Lung (tissue), 12 donors: ENCODE measurements around the gene TUBB4B. TPM values are rescaled to one million over a fixed set of nuclear protein-coding genes. Genes with fewer than 3 reads are reported as not detected.

Source experiments
- ATAC-seq: fragments of 200-7000 bp; cut with Tn5 transposase; one replicate; pipeline ENCODE4 v1.9.1; 2020; ENCODE audit warnings: moderate number of reproducible peaks; ENCODE audit not compliant: insufficient read depth, low FRiP score
- DNase-seq, 3 donors: peaks; one replicate each; pipeline ENCODE4 v3.0.0-alpha.2; 2013 to 2017
- H3K27ac ChIP-seq, 2 donors: one replicate each; pipeline ENCODE4 v1.5.1; 2013; ENCODE audit warnings: mild to moderate bottlenecking in 2 of 2, moderate library complexity in 2 of 2, control low read depth in 1 of 2, inconsistent platforms in 1 of 2, low read depth in 1 of 2, low read length in 1 of 2
- H3K27me3 ChIP-seq, 3 donors: one replicate each; pipeline ENCODE4 v1.5.1; 2013; ENCODE audit warnings: low read length in 2 of 3; ENCODE audit not compliant: control insufficient read depth in 3 of 3, insufficient read depth in 3 of 3
- H3K36me3 ChIP-seq, 4 donors: one replicate each; pipeline ENCODE4 v1.5.1; 2013; ENCODE audit warnings: low read length in 4 of 4, mild to moderate bottlenecking in 1 of 4, moderate library complexity in 1 of 4; ENCODE audit not compliant: control insufficient read depth in 4 of 4, insufficient read depth in 4 of 4
- H3K4me1 ChIP-seq, 5 donors: one replicate each; pipeline ENCODE4 v1.5.1; 2013; ENCODE audit warnings: low read length in 5 of 5, mild to moderate bottlenecking in 2 of 5, moderate library complexity in 1 of 5; ENCODE audit not compliant: control insufficient read depth in 5 of 5, insufficient read depth in 5 of 5
- H3K4me3 ChIP-seq: one replicate; pipeline ENCODE4 v1.5.1; 2013; ENCODE audit warnings: mild to moderate bottlenecking, control low read depth, moderate library complexity
- H3K9ac ChIP-seq, 2 donors: one replicate each; pipeline ENCODE4 v1.5.1; 2013; ENCODE audit warnings: low read length in 2 of 2, control low read depth in 1 of 2; ENCODE audit not compliant: insufficient read depth in 1 of 2
- H3K9me3 ChIP-seq, 4 donors: one replicate each; pipeline ENCODE4 v1.5.1; 2013; ENCODE audit warnings: low read length in 3 of 4, mild to moderate bottlenecking in 1 of 4, moderate library complexity in 1 of 4; ENCODE audit not compliant: control insufficient read depth in 4 of 4, insufficient read depth in 3 of 4
- WGBS, 2 donors: extraction: QIAGEN DNeasy Blood & Tissue Kit; methylation state at CpG; one replicate each; pipeline ENCODE4 v1.1.7; 2013; 5-methylcytosine and 5-hydroxymethylcytosine counted together
- polyA plus RNA-seq, 2 donors: library from polyadenylated mRNA; stranded (reverse); fragments of 200-250 nt; gene quantifications; one replicate each; pipeline ENCODE4 v1.2.1, GENCODE V29; 2013
- total RNA-seq, 2 donors: library from RNA; depleted of rRNA in 1 of 2; stranded (reverse); fragments of >200 nt in 1 of 2; gene quantifications; one replicate each; pipeline ENCODE4 v1.2.1, GENCODE V29; 2014 to 2021
- TF ChIP-seq, protein P1 (sequence below): IDR thresholded peaks from 2 replicates; pipeline ENCODE4 v1.5.1; 2012; ENCODE audit warnings: mild to moderate bottlenecking; ENCODE audit errors: control extremely low read depth, extremely low read depth
- donor health status: control.
- donor health status: control.
- donor health status: Bipolar disorder and iron deficiency.
- donor health status: healthy.
- donor health status: DM: yes; HTN: yes; CAD: no.

The TUBB4B gene
- total and polyA plus RNA-seq, 4 donors = 163 to 505 (median 332) TPM

DNA sequence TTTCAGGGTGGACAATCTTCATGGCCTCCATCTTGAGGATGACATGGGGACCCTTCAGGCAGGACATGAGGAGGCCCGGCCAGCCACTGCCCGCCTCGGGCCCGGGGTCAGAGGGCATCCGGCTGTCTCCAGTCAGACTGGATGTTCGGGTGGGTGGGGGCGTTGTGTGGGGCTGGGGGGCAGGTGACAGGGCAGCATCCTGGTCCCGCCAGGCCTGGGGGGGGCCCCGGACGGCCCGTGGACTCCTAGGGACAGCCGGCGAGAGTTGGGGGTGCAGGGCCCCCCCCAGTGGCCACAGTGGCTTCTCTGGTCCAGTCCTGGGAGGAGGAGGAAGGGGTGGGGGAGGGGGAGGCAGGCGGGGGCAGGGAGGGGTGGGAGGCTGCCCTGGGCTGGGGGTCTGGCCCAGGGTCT lies 20.0 kb upstream of the TUBB4B start:
- 86 to 91% methylated on average over 13 to 14 of the region's 14 CpGs for WGBS, 2 donors
- H3K27me3 ChIP-seq = no peaks in the 10 kb centered on the region
- peaks cover 0 to 21% (median 5%) of the 10 kb centered on the region in 5 donors for H3K4me1 ChIP-seq
- no peak overlapping the region for H3K4me3 ChIP-seq
- peaks cover 0 to 6% (median 0%) of the 10 kb centered on the region in 4 donors for H3K36me3 ChIP-seq
- DNase-seq = no peak
- no peak overlapping the region for H3K9ac ChIP-seq
- H3K9me3 ChIP-seq = no peaks in the 10 kb centered on the region
- TF ChIP-seq, protein P1, sequence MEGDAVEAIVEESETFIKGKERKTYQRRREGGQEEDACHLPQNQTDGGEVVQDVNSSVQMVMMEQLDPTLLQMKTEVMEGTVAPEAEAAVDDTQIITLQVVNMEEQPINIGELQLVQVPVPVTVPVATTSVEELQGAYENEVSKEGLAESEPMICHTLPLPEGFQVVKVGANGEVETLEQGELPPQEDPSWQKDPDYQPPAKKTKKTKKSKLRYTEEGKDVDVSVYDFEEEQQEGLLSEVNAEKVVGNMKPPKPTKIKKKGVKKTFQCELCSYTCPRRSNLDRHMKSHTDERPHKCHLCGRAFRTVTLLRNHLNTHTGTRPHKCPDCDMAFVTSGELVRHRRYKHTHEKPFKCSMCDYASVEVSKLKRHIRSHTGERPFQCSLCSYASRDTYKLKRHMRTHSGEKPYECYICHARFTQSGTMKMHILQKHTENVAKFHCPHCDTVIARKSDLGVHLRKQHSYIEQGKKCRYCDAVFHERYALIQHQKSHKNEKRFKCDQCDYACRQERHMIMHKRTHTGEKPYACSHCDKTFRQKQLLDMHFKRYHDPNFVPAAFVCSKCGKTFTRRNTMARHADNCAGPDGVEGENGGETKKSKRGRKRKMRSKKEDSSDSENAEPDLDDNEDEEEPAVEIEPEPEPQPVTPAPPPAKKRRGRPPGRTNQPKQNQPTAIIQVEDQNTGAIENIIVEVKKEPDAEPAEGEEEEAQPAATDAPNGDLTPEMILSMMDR = no peak
- no peak overlapping the region for H3K27ac ChIP-seq
- ATAC-seq = no peak

DNA sequence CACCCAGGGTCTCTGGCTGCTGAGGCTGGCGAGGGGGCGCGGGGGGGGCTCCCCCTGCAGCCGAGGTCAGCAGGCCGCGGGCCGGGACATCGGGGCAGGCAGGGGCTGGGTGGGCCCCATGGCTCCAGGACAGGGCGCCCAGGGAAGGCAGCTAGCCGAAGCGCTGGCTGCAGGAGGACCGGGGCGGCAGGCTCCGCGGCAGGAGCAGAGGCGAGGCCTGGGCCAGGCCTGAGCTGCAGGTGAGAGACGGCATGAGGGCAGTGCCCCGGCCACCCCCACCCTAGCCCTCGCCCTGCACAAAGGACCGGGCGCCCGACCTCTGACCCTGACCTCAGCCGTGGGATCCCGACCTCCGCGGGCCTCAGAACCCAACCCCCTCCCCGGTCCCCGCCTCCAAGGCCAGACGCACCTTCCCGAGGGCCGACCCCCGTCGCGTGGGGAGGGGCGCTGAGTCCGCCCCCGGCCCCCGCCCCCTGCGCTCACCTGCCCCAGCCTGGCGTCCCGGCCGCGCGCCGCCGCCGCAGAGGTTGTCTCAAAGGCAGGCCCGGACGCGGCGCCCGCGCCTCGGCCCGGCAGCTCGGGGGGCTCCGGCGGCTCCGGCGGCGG lies 19.5 kb upstream of the TUBB4B start:
- Histone ChIP-seq H3K36me3 (peaks cover 0 to under 1% (median 0%) of the 10 kb centered on the region in 4 donors), H3K9ac (no peak overlapping the region), H3K4me3 (no peak overlapping the region), H3K27me3 (no peaks in the 10 kb centered on the region), H3K9me3 (no peaks in the 10 kb centered on the region), H3K27ac (peak overlapping the region in 1 of 2 donors; percentile 15), H3K4me1 (peaks cover 0 to 21% (median 5%) of the 10 kb centered on the region in 5 donors)
- no peak for ATAC-seq
- TF ChIP-seq, protein P1 = no peak
- 8 to 10% methylated on average over 32 to 61 of the region's 61 CpGs for WGBS, 2 donors
- no peak for DNase-seq

DNA sequence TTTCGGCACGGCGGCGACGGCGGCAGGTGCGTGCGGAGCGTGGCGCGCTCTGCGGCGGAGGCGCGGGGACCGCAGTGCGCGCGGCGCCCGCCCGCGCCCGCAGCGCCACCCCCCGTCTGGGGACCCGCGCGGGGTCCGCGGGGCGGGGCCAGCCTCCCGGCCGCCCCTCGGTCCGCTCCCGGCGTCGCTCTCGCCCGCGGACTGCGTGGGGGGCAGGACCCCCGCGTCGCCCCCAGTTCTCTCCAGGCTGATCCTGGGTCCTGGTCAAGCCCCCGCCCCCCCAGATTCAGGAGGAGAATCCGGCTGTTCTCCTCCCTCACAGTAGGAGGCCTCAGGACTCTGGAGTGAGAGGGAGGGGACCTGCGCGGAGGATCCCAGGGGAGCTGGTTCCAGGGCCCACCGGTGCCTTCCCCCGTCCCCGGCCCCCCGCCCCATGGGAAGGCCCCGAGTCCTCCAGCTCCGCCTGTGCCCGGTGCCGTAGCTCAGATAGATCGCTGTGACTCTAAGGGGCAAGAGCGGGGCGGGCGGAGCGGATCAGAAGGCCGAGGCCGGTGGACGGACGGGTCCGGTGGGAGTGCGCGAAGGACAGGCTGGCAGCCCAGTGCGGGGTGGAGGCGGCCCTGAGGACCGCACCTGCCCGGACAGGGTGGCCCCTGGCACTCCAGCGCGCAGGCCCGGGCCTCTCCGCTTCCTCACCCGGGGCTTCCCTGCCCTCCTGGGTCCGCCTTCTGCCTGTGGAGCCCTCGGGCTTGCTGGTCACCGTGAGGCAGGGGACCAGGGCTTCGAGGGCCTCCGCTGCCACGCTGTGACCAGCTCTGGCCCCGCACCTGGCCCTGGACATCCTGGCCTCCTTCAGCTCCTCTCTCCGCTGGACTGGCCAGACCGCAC lies 18.7 kb upstream of the TUBB4B start, which contains the start of gene RNF208:
TSS of gene RNF208 (minus strand) at position 51 of the 888 bp plus-strand sequence. CDS start 1,028 bp downstream, outside the sequence.
- 3 to 4% methylated on average over 62 to 88 of the region's 88 CpGs for WGBS, 2 donors
- no peaks in the 10 kb centered on the region for H3K27me3 ChIP-seq
- H3K4me3 ChIP-seq = peak within 1 kb of the TSS; percentile 49
- H3K27ac ChIP-seq = peak within 1 kb of the TSS; percentile 74 to 76
- H3K36me3 ChIP-seq = no peaks in the 10 kb centered on the region
- no peaks in the 10 kb centered on the region for H3K9me3 ChIP-seq
- TF ChIP-seq, protein P1 = no peak
- ATAC-seq = no peak
- H3K4me1 ChIP-seq = peaks cover 0 to 19% (median 5%) of the 10 kb centered on the region in 5 donors
- no peak for DNase-seq
- H3K9ac ChIP-seq = no peak within 1 kb of the TSS
